Activated B cell treated with CpG ODN at 0.5 μM for 24 hours (primary cell): ENCODE data around the gene HTT-AS. TPM values are rescaled to one million over a fixed set of nuclear protein-coding genes. Genes with fewer than 3 reads are reported as not detected.
"Not testable (repeated sequence)": the region's sequence is repeated elsewhere in the genome, so short reads cannot be mapped to it uniquely, and the experiment has no call there.

Experiments used
- ATAC-seq: fragments of 200-7000 bp; cut with Tn5 transposase; one replicate; pipeline ENCODE4 v1.10.0; 2021; ENCODE audit warnings: low read depth, mild to moderate bottlenecking, moderate library complexity
- CTCF ChIA-PET: fragments of 350-600 bp; sonication (Branson Sonifier 250); formaldehyde crosslinking; loops from one replicate; lab custom pipeline; 2021; ENCODE audit warnings: antibody characterized with exemption; lab: Charles Lee
- POLR2A ChIA-PET: fragments of 350-600 bp; sonication (Branson Sonifier 250); formaldehyde crosslinking; loops from one replicate; lab custom pipeline; 2021; ENCODE audit warnings: antibody characterized with exemption; lab: Charles Lee
- DNase-seq: peaks from one replicate; pipeline ENCODE4 v3.0.0; 2022
- H3K27ac Mint-ChIP-seq: one replicate; pipeline ENCODE4 v1.8.0; 2020; ENCODE audit warnings: mixed read lengths
- H3K27me3 Mint-ChIP-seq: one replicate; pipeline ENCODE4 v1.8.0; 2021; ENCODE audit warnings: mixed read lengths
- H3K36me3 Mint-ChIP-seq: one replicate; pipeline ENCODE4 v1.8.0; 2021; ENCODE audit warnings: low read depth, mixed read lengths
- H3K4me1 Mint-ChIP-seq: one replicate; pipeline ENCODE4 v1.8.0; 2021; ENCODE audit warnings: mixed read lengths
- H3K4me3 Mint-ChIP-seq: one replicate; pipeline ENCODE4 v1.8.0; 2020; ENCODE audit warnings: mild to moderate bottlenecking, mixed read lengths
- H3K9me3 Mint-ChIP-seq: one replicate; pipeline ENCODE4 v1.8.0; 2020; ENCODE audit warnings: mixed read lengths
- CTCF ChIP-seq: fragments of 200-600 bp; IDR thresholded peaks from one replicate; pipeline ENCODE4 v1.8.0; 2022; ENCODE audit warnings: antibody characterized with exemption, mild to moderate bottlenecking
- intact Hi-C: fragments of 100-400 bp; cut with micrococcal nuclease; formaldehyde crosslinking; loops from one replicate; pipeline ENCODE4 v1.15.1; 2024
- total RNA-seq: library from RNA; stranded (reverse); gene quantifications from 2 replicates; pipeline ENCODE4 v1.2.3, GENCODE V29; 2022

The HTT-AS gene
- total RNA-seq, 1 donor from 2014 or later: not detected

GRCh38 chr4:3096202-3096601, 21.9 kb upstream of the HTT-AS start:
- no peak for DNase-seq
- H3K36me3 Mint-ChIP-seq: peaks cover 80% of the 10 kb centered on the region
- H3K27me3 Mint-ChIP-seq: no peaks in the 10 kb centered on the region
- no peak for ATAC-seq
- peaks cover 2% of the 10 kb centered on the region for H3K4me1 Mint-ChIP-seq
- POLR2A ChIA-PET: interaction anchor here (1.2 to 1.4 kb wide), 2 partner anchors 10 to 14 kb away, joined by 3 read pairs; no protein-coding TSS in a partner anchor
- intact Hi-C loops: no loop called here
- H3K9me3 Mint-ChIP-seq: no peaks in the 10 kb centered on the region
- no peak for TF ChIP-seq CTCF
- H3K27ac Mint-ChIP-seq: no peak overlapping the region
- no peak overlapping the region for H3K4me3 Mint-ChIP-seq
- CTCF ChIA-PET: interaction anchor here (1.0 to 1.2 kb wide), 2 partner anchors 11 to 50 kb away, joined by 3 read pairs; no protein-coding TSS in a partner anchor

- H3K4me3 Mint-ChIP-seq, intact Hi-C loops, ATAC-seq, CTCF ChIA-PET, H3K9me3 Mint-ChIP-seq, DNase-seq, H3K27me3 Mint-ChIP-seq, H3K4me1 Mint-ChIP-seq, POLR2A ChIA-PET, H3K27ac Mint-ChIP-seq: not testable (repeated sequence)
- peaks cover 74% of the 10 kb centered on the region for H3K36me3 Mint-ChIP-seq
These were observed 20.4 kb upstream of the HTT-AS start for GRCh38 chr4:3094701-3095100.

- DNase-seq: no peak
- Mint-ChIP-seq H3K4me3 (no peak overlapping the region), H3K36me3 (peaks cover 78% of the 10 kb centered on the region), H3K27ac (no peak overlapping the region), H3K9me3 (no peaks in the 10 kb centered on the region), H3K4me1 (peaks cover 11% of the 10 kb centered on the region), H3K27me3 (no peaks in the 10 kb centered on the region)
- intact Hi-C loops: loop anchor here (1.0 kb wide), 1 partner anchor 15 kb away; no protein-coding TSS in a partner anchor
- no peak for TF ChIP-seq CTCF
- CTCF ChIA-PET: interaction anchor here (0.5 kb wide), 1 partner anchor 35 kb away, joined by 3 read pairs; no protein-coding TSS in a partner anchor
- ATAC-seq: no peak
- POLR2A ChIA-PET: no interaction called here
These were observed 17.1 kb upstream of the HTT-AS start for GRCh38 chr4:3091464-3091863.

- no peak for TF ChIP-seq CTCF
- ChIA-PET CTCF (no interaction called here), POLR2A (interaction anchor here (0.7 to 1.1 kb wide), 3 partner anchors 8 to 12 kb away, joined by 3 read pairs; no protein-coding TSS in a partner anchor)
- DNase-seq (no peak), ATAC-seq (no peak)
- peaks cover 48% of the 10 kb centered on the region for H3K36me3 Mint-ChIP-seq
- no peaks in the 10 kb centered on the region for H3K9me3 Mint-ChIP-seq
- H3K27me3 Mint-ChIP-seq: no peaks in the 10 kb centered on the region
- no peak overlapping the region for H3K27ac Mint-ChIP-seq
- peaks cover 42% of the 10 kb centered on the region for H3K4me1 Mint-ChIP-seq
- no peak overlapping the region for H3K4me3 Mint-ChIP-seq
- intact Hi-C loops: no loop called here
These were observed 12.9 kb upstream of the HTT-AS start for GRCh38 chr4:3087115-3087797.

GRCh38 chr4:3085948-3086670, 11.8 kb upstream of the HTT-AS start:
- Mint-ChIP-seq H3K27me3 (no peaks in the 10 kb centered on the region), H3K9me3 (no peaks in the 10 kb centered on the region), H3K27ac (no peak overlapping the region), H3K4me3 (no peak overlapping the region), H3K4me1 (peaks cover 44% of the 10 kb centered on the region), H3K36me3 (peaks cover 41% of the 10 kb centered on the region)
- no peak for TF ChIP-seq CTCF
- ATAC-seq: no peak
- ChIA-PET CTCF (no interaction called here), POLR2A (interaction anchor here (0.7 to 0.8 kb wide), 2 partner anchors 10 to 11 kb away, joined by 3 read pairs; no protein-coding TSS in a partner anchor)
- intact Hi-C loops: loop anchor here (1.0 kb wide), 1 partner anchor 12 kb away; the partner anchor contains the start of genes HTT and HTT-AS
- no peak for DNase-seq
